Thyroid gland (tissue), 4 donors: ENCODE measurements around the gene MYOD1. TPM values are rescaled to one million over a fixed set of nuclear protein-coding genes. Genes with fewer than 3 reads are reported as not detected.

Experiments
- DNase-seq, 2 donors: peaks; one replicate each; pipeline ENCODE4 v3.0.0-alpha.2; 2019
- H3K27ac ChIP-seq, 3 donors: fragments of 200-600 bp; sonication (generic); 1 replicate in 2 of 3; 2 replicates in 1 of 3; pipeline ENCODE4 v1.5.1; 2016 to 2019; ENCODE audit warnings: mild to moderate bottlenecking in 1 of 3, moderate library complexity in 1 of 3
- H3K27me3 ChIP-seq: fragments of 200-600 bp; sonication (generic); one replicate; pipeline ENCODE4 v1.5.1; 2019
- H3K36me3 ChIP-seq, 2 donors: fragments of 200-600 bp; sonication (generic); one replicate each; pipeline ENCODE4 v1.5.1; 2016 to 2019
- H3K4me1 ChIP-seq, 2 donors: fragments of 200-600 bp; sonication (generic); one replicate each; pipeline ENCODE4 v1.5.1; 2017 to 2019
- H3K4me3 ChIP-seq, 3 donors: fragments of 200-600 bp; sonication (generic); replicated peaks in 1 of 3; 1 replicate in 2 of 3; 2 replicates in 1 of 3; pipeline ENCODE4 v1.5.1; 2016; ENCODE audit warnings: mild to moderate bottlenecking in 1 of 3
- H3K9me3 ChIP-seq: fragments of 200-600 bp; sonication (generic); one replicate; pipeline ENCODE4 v1.5.1; 2017
- CTCF ChIP-seq, 6 experiments: fragments of 200-600 bp in 3 of 6; fragments of 450-650 bp in 3 of 6; sonication (generic) in 3 of 6; IDR thresholded peaks; one replicate each; pipeline ENCODE4 v1.5.1; 2016 to 2019; ENCODE audit warnings: antibody characterized with exemption in 6 of 6, mild to moderate bottlenecking in 2 of 6, inconsistent platforms in 1 of 6, moderate library complexity in 1 of 6
- POLR2A ChIP-seq, 2 donors: fragments of 450-650 bp; IDR thresholded peaks; one replicate each; pipeline ENCODE4 v1.6.1; 2017; ENCODE audit warnings: antibody characterized with exemption in 2 of 2, mild to moderate bottlenecking in 2 of 2, moderate library complexity in 1 of 2
- WGBS, 2 donors: methylation state at CpG; one replicate each; pipeline ENCODE4 v1.1.5; 2017; 5-methylcytosine and 5-hydroxymethylcytosine counted together
- intact Hi-C: fragments of 100-400 bp; cut with DNase I; formaldehyde crosslinking; loops from one replicate; pipeline ENCODE4 v1.15.1; 2023
- total RNA-seq, 4 donors: library from RNA; depleted of rRNA; stranded (reverse); fragments of >200 nt; gene quantifications; one replicate each; pipeline ENCODE4 v1.2.3, GENCODE V29; 2016

The MYOD1 gene
- total RNA-seq, 4 donors from 2014 or later, result not detected

GRCh38 chr11:17692931-17693330, 26.4 kb upstream of the MYOD1 start:
- intact Hi-C loops, result no loop called here
- no peaks in the 10 kb centered on the region for H3K27me3 ChIP-seq

GRCh38 chr11:17693531-17693930, 25.8 kb upstream of the MYOD1 start:
- intact Hi-C loops, result no loop called here
- no peaks in the 10 kb centered on the region for H3K27me3 ChIP-seq
- DNase-seq, result no peak
- H3K9me3 ChIP-seq, result no peaks in the 10 kb centered on the region
- no peaks in the 10 kb centered on the region for H3K4me1 ChIP-seq
- H3K27ac ChIP-seq, result no peak overlapping the region
- H3K4me3 ChIP-seq, result no peak overlapping the region
- 72 to 77% methylated on average over 4 of the region's 4 CpGs for WGBS, 2 donors
- H3K36me3 ChIP-seq, result no peaks in the 10 kb centered on the region
- TF ChIP-seq POLR2A (IDR thresholded peaks at IDR 0.05) (no peak), CTCF (IDR thresholded peaks at IDR 0.05) (no peak)

More at GRCh38 chr11:17692931-17693330, 26.4 kb upstream of the MYOD1 start:
- TF ChIP-seq CTCF (IDR thresholded peaks at IDR 0.05) (no peak), POLR2A (IDR thresholded peaks at IDR 0.05) (no peak)
- H3K4me1 ChIP-seq, result no peaks in the 10 kb centered on the region
- WGBS, 2 donors, result 80 to 90% methylated on average over 7 of the region's 7 CpGs
- H3K36me3 ChIP-seq, result no peaks in the 10 kb centered on the region
- no peak overlapping the region for H3K4me3 ChIP-seq
- DNase-seq, result no peak
- H3K27ac ChIP-seq, result no peak overlapping the region
- no peaks in the 10 kb centered on the region for H3K9me3 ChIP-seq

- TF ChIP-seq CTCF (IDR thresholded peaks at IDR 0.05) (no peak), POLR2A (IDR thresholded peaks at IDR 0.05) (no peak)
- no peak overlapping the region for H3K27ac ChIP-seq
- H3K4me1 ChIP-seq, result no peaks in the 10 kb centered on the region
- DNase-seq, result no peak
- intact Hi-C loops, result no loop called here
- H3K27me3 ChIP-seq, result no peaks in the 10 kb centered on the region
- no peaks in the 10 kb centered on the region for H3K36me3 ChIP-seq
- H3K9me3 ChIP-seq, result no peaks in the 10 kb centered on the region
- no peak overlapping the region for H3K4me3 ChIP-seq
- 85 to 91% methylated on average over 10 of the region's 10 CpGs for WGBS, 2 donors
These were observed 24.8 kb upstream of the MYOD1 start for GRCh38 chr11:17694494-17695110.

GRCh38 chr11:17695454-17696441, 23.6 kb upstream of the MYOD1 start:
- Histone ChIP-seq H3K4me1 (no peaks in the 10 kb centered on the region), H3K4me3 (no peak overlapping the region), H3K36me3 (no peaks in the 10 kb centered on the region), H3K9me3 (no peaks in the 10 kb centered on the region), H3K27ac (no peak overlapping the region), H3K27me3 (no peaks in the 10 kb centered on the region)
- DNase-seq, result no peak
- WGBS, 2 donors, result 14 to 15% methylated on average over 19 to 23 of the region's 68 CpGs
- TF ChIP-seq CTCF (IDR thresholded peaks at IDR 0.05) (no peak), POLR2A (IDR thresholded peaks at IDR 0.05) (no peak)
- intact Hi-C loops, result no loop called here

DNA sequence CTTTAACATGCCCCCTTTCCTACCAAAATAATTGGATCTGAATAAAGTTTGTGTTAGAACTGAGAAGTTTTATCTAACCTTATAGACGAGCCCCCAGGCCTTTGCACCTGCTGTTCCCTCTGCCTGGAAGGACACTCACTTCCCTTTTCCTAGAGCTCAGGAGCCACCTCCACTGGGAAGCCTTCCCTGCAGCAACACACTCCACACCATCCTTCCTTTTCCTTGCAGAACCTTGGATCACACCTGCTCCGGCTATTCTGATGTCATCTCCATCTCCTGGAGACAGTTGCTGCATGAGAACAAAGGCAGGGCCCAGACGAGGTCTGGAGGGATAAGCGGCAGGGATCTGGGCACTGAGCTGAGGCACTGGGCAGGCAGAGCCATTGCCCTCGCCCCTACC, 22.6 kb upstream of the MYOD1 start:
- Histone ChIP-seq H3K27me3 (no peaks in the 10 kb centered on the region), H3K4me1 (no peaks in the 10 kb centered on the region)
- 85 to 91% methylated on average over 4 to 5 of the region's 5 CpGs for WGBS, 2 donors

More for the DNA sequence above, 22.6 kb upstream of the MYOD1 start:
- no peaks in the 10 kb centered on the region for H3K36me3 ChIP-seq
- H3K4me3 ChIP-seq, result no peak overlapping the region
- DNase-seq, result no peak
- intact Hi-C loops, result no loop called here
- no peaks in the 10 kb centered on the region for H3K9me3 ChIP-seq
- H3K27ac ChIP-seq, result no peak overlapping the region
- TF ChIP-seq CTCF (IDR thresholded peaks at IDR 0.05), result no peak
- no peak for TF ChIP-seq POLR2A (IDR thresholded peaks at IDR 0.05)
